Measurements from ENCODE around the gene SHISA9. TPM values are rescaled to one million over a fixed set of nuclear protein-coding genes. Genes with fewer than 3 reads are reported as not detected.
A peak's percentile ranks its signal among the peaks of the same experiment; 100 is the strongest.

The SHISA9 gene
- total RNA-seq, 1 experiment from 2014 or later, result not detected

DNA sequence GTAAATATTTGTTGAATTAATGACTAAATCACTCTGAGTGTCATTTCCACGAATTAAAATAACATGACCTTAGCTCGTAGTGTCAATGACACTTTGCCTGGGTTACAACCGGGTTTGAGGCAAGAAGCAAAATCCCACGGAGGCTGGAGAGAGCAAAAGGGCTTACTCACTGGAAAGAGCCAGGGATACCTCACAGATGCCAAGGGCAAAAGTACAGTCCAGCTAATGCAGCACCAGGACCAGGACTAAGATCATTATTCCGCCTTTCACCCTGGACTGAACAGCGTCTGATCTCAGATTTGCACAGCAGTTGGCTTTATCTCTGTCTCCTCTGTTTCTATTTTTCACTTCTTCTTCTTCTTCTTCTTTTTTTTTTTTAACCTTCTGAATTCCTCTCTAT is 175.5 kb downstream of the SHISA9 start:
- H3K79me2 ChIP-seq (ENCODE audit: low read length), result no peaks in the 10 kb centered on the region
- no peak overlapping the region for H3K4me3 ChIP-seq (ENCODE audit: low read length)
- H3K9ac ChIP-seq (ENCODE audit: low read length), result no peak overlapping the region
- H3K4me1 ChIP-seq (ENCODE audit: low read length), result no peaks in the 10 kb centered on the region
- H3K36me3 ChIP-seq (ENCODE audit: insufficient read depth, low read length), result no peaks in the 10 kb centered on the region
- H3K4me2 ChIP-seq (ENCODE audit: low read depth, low read length, poor library complexity, severe bottlenecking), result no peak overlapping the region
- H3K27me3 ChIP-seq (ENCODE audit: low read length), result no peaks in the 10 kb centered on the region
- no peak overlapping the region for H2AFZ ChIP-seq (ENCODE audit: low read length)
- no peaks in the 10 kb centered on the region for H3K9me3 ChIP-seq (ENCODE audit: low read length)
- no peak overlapping the region for H3K27ac ChIP-seq (ENCODE audit: low read length)
- no peaks in the 10 kb centered on the region for H4K20me1 ChIP-seq (ENCODE audit: insufficient read depth, low read depth, low read length)
- no peak for DNase-seq
- H3K9me2 ChIP-seq (replicated peaks; ENCODE audit: insufficient read depth, low read length), result no peaks in the 10 kb centered on the region

DNA sequence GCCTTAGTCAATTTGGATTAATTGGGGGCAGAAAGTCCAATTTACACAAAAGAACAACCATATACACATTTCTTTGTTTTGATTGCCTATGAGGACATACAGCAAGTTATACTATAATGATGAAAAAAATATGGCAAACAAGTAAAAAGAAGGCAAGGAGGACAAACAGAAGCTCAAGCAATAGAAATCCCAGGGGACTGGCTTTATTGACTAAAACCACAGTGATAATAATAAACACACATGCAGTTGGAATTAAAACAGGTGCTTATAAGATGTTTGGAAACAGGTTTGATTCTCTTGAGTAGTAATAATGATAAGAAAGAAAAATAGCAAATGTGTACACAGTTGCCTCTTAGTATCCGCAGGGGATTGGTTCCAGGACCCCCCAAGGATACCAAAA is 176.4 kb downstream of the SHISA9 start:
- Histone ChIP-seq H3K36me3 (ENCODE audit: insufficient read depth, low read length) (no peaks in the 10 kb centered on the region), H3K27me3 (ENCODE audit: low read length) (no peaks in the 10 kb centered on the region), H3K9ac (ENCODE audit: low read length) (no peak overlapping the region), H4K20me1 (ENCODE audit: insufficient read depth, low read depth, low read length) (no peaks in the 10 kb centered on the region), H3K4me1 (ENCODE audit: low read length) (no peaks in the 10 kb centered on the region), H3K79me2 (ENCODE audit: low read length) (no peaks in the 10 kb centered on the region), H3K4me3 (ENCODE audit: low read length) (no peak overlapping the region), H2AFZ (ENCODE audit: low read length) (no peak overlapping the region), H3K4me2 (ENCODE audit: low read depth, low read length, poor library complexity, severe bottlenecking) (no peak overlapping the region), H3K9me2 (replicated peaks; ENCODE audit: insufficient read depth, low read length) (no peaks in the 10 kb centered on the region), H3K27ac (ENCODE audit: low read length) (no peak overlapping the region), H3K9me3 (ENCODE audit: low read length) (no peaks in the 10 kb centered on the region)
- DNase-seq, result no peak

DNA sequence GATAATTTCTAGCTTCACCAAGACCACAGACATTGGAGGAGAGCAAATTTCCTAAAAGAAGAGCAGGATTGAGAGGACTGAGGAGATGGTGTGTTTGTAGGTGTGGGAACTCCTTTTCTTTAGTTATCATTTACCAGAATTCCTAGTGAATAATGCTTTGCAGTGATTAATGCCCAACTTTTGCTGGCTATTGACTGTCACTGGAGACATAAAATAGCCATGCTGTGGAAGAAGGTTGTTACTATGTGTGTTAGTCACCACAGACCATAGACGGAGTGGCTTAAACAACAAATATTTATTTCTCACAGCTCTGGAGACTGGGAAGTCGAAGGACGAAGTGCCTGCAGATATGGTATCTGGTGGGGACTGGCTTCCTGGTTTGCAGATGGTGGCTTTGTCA is 179.1 kb downstream of the SHISA9 start:
- Histone ChIP-seq H3K9me3 (ENCODE audit: low read length) (no peaks in the 10 kb centered on the region), H3K36me3 (ENCODE audit: insufficient read depth, low read length) (no peaks in the 10 kb centered on the region), H4K20me1 (ENCODE audit: insufficient read depth, low read depth, low read length) (no peaks in the 10 kb centered on the region), H2AFZ (ENCODE audit: low read length) (no peak overlapping the region), H3K79me2 (ENCODE audit: low read length) (no peaks in the 10 kb centered on the region), H3K4me2 (ENCODE audit: low read depth, low read length, poor library complexity, severe bottlenecking) (no peak overlapping the region), H3K4me3 (ENCODE audit: low read length) (no peak overlapping the region), H3K9ac (ENCODE audit: low read length) (no peak overlapping the region), H3K9me2 (replicated peaks; ENCODE audit: insufficient read depth, low read length) (no peaks in the 10 kb centered on the region), H3K27me3 (ENCODE audit: low read length) (no peaks in the 10 kb centered on the region), H3K27ac (ENCODE audit: low read length) (no peak overlapping the region), H3K4me1 (ENCODE audit: low read length) (no peaks in the 10 kb centered on the region)
- peak; percentile 25 for DNase-seq

DNA sequence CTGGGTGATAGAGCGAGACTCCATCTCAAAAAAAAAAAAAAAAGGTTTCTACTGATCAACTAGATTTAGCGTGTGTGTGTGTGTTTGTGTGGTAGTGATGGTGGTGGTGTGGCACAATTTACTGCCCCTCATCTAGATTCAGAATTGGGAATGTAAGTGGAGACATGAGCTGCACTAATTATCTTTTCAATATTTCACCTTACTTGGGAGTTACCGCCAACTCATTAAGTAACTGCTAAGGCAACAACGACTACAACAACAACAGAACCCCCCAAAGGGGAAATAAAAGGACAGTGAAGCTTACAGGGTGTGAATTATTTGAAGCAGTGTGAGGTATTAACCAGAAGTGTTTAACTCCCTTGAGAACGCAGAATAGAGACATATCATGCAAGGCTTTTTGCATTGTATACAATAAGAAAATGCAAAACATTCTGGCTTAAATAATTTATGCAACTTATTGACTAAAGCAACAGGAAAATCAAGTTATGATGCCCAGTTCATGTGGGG is 180.5 kb downstream of the SHISA9 start:
- Histone ChIP-seq H3K4me1 (ENCODE audit: low read length) (no peaks in the 10 kb centered on the region), H4K20me1 (ENCODE audit: insufficient read depth, low read depth, low read length) (no peaks in the 10 kb centered on the region), H3K9me3 (ENCODE audit: low read length) (no peaks in the 10 kb centered on the region), H3K27ac (ENCODE audit: low read length) (no peak overlapping the region), H3K36me3 (ENCODE audit: insufficient read depth, low read length) (no peaks in the 10 kb centered on the region), H3K9ac (ENCODE audit: low read length) (no peak overlapping the region), H3K79me2 (ENCODE audit: low read length) (no peaks in the 10 kb centered on the region), H3K27me3 (ENCODE audit: low read length) (no peaks in the 10 kb centered on the region), H3K4me2 (ENCODE audit: low read depth, low read length, poor library complexity, severe bottlenecking) (no peak overlapping the region), H2AFZ (ENCODE audit: low read length) (no peak overlapping the region), H3K4me3 (ENCODE audit: low read length) (no peak overlapping the region), H3K9me2 (replicated peaks; ENCODE audit: insufficient read depth, low read length) (no peaks in the 10 kb centered on the region)
- no peak for DNase-seq

DNA sequence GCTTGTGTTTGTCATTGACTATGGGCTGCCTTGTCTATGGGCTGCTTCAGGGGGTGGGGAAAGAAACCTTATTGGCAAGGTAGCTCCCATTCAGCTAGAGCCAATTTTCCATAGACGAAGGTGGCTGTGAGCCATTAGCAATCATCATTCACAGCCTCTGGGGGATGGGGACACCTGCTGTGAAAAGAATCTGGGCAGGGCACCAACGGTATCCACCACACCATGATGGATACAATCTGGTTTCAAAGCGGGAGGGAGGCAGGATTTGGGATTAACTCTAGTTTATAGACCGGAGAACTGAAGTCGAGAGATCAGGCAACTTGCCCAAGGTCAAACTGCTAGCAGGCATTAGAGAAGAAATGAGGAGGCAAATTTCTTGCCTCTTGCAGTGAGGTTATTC is 182.3 kb downstream of the SHISA9 start:
- Histone ChIP-seq H3K27ac (ENCODE audit: low read length) (no peak overlapping the region), H3K36me3 (ENCODE audit: insufficient read depth, low read length) (no peaks in the 10 kb centered on the region), H3K9ac (ENCODE audit: low read length) (no peak overlapping the region), H3K4me1 (ENCODE audit: low read length) (no peaks in the 10 kb centered on the region), H3K27me3 (ENCODE audit: low read length) (no peaks in the 10 kb centered on the region), H3K9me2 (replicated peaks; ENCODE audit: insufficient read depth, low read length) (no peaks in the 10 kb centered on the region), H4K20me1 (ENCODE audit: insufficient read depth, low read depth, low read length) (no peaks in the 10 kb centered on the region), H3K4me2 (ENCODE audit: low read depth, low read length, poor library complexity, severe bottlenecking) (no peak overlapping the region), H3K4me3 (ENCODE audit: low read length) (no peak overlapping the region), H2AFZ (ENCODE audit: low read length) (no peak overlapping the region), H3K79me2 (ENCODE audit: low read length) (no peaks in the 10 kb centered on the region), H3K9me3 (ENCODE audit: low read length) (no peaks in the 10 kb centered on the region)
- DNase-seq, result no peak

DNA sequence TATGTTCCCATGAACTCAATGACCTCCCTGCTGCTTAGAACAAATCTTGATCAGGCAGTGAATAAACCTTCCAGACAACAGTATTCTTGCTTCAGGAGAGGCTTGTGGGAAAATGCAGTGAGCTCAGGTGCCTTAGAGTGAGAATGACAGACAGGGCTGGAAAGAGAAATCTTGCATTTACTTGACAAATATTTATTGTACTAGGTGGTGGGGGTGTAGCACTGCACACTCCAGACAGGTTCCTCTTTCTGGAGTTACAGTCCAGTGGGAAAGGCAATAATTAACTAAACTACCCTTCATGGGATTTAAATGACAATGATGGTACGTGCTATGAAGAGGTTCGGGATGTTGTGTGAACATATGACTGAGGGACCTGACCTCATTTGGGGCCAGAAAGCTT is 182.9 kb downstream of the SHISA9 start:
- Histone ChIP-seq H3K4me1 (ENCODE audit: low read length) (no peaks in the 10 kb centered on the region), H3K27me3 (ENCODE audit: low read length) (no peaks in the 10 kb centered on the region), H3K79me2 (ENCODE audit: low read length) (no peaks in the 10 kb centered on the region), H4K20me1 (ENCODE audit: insufficient read depth, low read depth, low read length) (no peaks in the 10 kb centered on the region), H3K4me2 (ENCODE audit: low read depth, low read length, poor library complexity, severe bottlenecking) (no peak overlapping the region), H3K27ac (ENCODE audit: low read length) (no peak overlapping the region), H3K4me3 (ENCODE audit: low read length) (no peak overlapping the region), H3K9me3 (ENCODE audit: low read length) (no peaks in the 10 kb centered on the region), H3K36me3 (ENCODE audit: insufficient read depth, low read length) (no peaks in the 10 kb centered on the region), H3K9me2 (replicated peaks; ENCODE audit: insufficient read depth, low read length) (no peaks in the 10 kb centered on the region), H2AFZ (ENCODE audit: low read length) (no peak overlapping the region), H3K9ac (ENCODE audit: low read length) (no peak overlapping the region)
- DNase-seq, result no peak

DNA sequence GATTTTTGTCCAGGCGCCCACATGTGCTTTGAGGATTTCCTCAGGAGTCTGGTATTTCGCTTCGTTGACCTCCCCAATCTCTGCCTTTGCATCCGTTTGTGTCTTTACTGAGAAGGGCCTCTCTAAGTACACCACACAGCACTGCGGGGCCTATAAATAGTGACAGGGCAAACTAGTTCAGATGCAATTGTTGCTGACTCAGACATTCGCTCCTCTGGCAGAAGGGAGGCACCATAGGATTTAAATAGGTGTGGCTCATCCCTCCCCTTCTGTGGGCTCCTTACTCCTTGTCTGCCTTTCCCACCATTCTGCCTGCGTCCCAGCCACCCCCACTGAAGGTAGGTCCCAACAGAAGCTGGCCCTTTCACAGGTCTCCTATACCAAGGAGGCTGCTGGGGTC is 192.3 kb downstream of the SHISA9 start:
- no peak for DNase-seq
- Histone ChIP-seq H3K9ac (ENCODE audit: low read length) (no peak overlapping the region), H3K9me3 (ENCODE audit: low read length) (no peaks in the 10 kb centered on the region; the same call in 1 of the 2 replicates), H2AFZ (ENCODE audit: low read length) (no peak overlapping the region), H3K79me2 (ENCODE audit: low read length) (no peaks in the 10 kb centered on the region), H3K27ac (ENCODE audit: low read length) (no peak overlapping the region), H3K4me3 (ENCODE audit: low read length) (no peak overlapping the region), H3K36me3 (ENCODE audit: insufficient read depth, low read length) (no peaks in the 10 kb centered on the region), H3K4me2 (ENCODE audit: low read depth, low read length, poor library complexity, severe bottlenecking) (no peak overlapping the region), H3K9me2 (replicated peaks; ENCODE audit: insufficient read depth, low read length) (no peaks in the 10 kb centered on the region), H3K27me3 (ENCODE audit: low read length) (no peaks in the 10 kb centered on the region), H3K4me1 (ENCODE audit: low read length) (no peaks in the 10 kb centered on the region), H4K20me1 (ENCODE audit: insufficient read depth, low read depth, low read length) (no peaks in the 10 kb centered on the region)

DNA sequence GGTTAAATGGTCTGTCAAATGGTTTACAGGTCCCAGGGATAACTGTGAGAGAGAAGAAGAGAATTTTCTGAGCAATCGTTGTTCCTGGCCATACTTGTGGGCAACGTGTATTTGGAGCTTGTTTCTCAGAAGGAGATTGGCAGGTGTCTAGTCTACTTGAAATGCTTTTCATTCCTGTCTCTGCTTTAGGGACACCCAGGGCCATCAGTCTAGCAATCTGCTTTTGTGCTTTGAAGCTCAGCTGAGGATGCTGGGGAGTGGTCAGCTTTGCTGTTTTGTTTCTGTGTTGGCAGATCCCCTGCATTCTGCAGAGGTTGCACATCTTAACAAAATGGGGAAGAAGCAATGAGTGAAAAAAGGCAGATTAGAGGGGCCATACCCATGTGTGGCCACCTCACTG is 193.7 kb downstream of the SHISA9 start:
- H3K9me2 ChIP-seq (replicated peaks; ENCODE audit: insufficient read depth, low read length), result no peaks in the 10 kb centered on the region
- no peak overlapping the region for H3K9ac ChIP-seq (ENCODE audit: low read length)
- no peak overlapping the region for H3K4me2 ChIP-seq (ENCODE audit: low read depth, low read length, poor library complexity, severe bottlenecking)
- no peak overlapping the region for H3K4me3 ChIP-seq (ENCODE audit: low read length)
- H4K20me1 ChIP-seq (ENCODE audit: insufficient read depth, low read depth, low read length), result no peaks in the 10 kb centered on the region
- H3K36me3 ChIP-seq (ENCODE audit: insufficient read depth, low read length), result no peaks in the 10 kb centered on the region
- H3K79me2 ChIP-seq (ENCODE audit: low read length), result no peaks in the 10 kb centered on the region
- no peak overlapping the region for H3K27ac ChIP-seq (ENCODE audit: low read length)
- no peaks in the 10 kb centered on the region; the same call in 1 of the 2 replicates for H3K9me3 ChIP-seq (ENCODE audit: low read length)
- H3K4me1 ChIP-seq (ENCODE audit: low read length), result no peaks in the 10 kb centered on the region
- H3K27me3 ChIP-seq (ENCODE audit: low read length), result no peaks in the 10 kb centered on the region
- H2AFZ ChIP-seq (ENCODE audit: low read length), result no peak overlapping the region
- DNase-seq, result no peak

DNA sequence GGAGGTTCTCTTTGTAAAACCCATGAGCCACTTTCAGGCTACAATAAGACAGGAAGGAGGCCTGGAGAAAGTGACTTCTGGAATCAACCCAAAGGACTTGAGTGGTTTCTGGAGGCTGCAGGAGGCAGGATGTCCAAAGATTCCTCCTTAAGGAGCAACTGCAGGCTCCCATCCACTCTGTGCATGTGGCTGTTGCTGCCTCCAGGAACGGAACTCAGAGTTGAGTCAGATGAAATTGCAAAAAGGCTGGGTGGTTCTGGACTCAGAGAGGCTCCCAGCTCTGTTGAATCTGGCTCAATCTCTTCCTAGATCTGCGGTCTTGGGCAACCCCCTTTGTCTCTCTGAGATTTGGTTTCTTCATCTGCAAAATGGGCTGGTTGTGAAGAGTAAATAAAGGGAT is 197.1 kb downstream of the SHISA9 start:
- H2AFZ ChIP-seq (ENCODE audit: low read length), result no peak overlapping the region
- H3K79me2 ChIP-seq (ENCODE audit: low read length), result no peaks in the 10 kb centered on the region
- H3K4me1 ChIP-seq (ENCODE audit: low read length), result no peaks in the 10 kb centered on the region
- no peaks in the 10 kb centered on the region for H4K20me1 ChIP-seq (ENCODE audit: insufficient read depth, low read depth, low read length)
- no peak for DNase-seq
- no peak overlapping the region for H3K4me3 ChIP-seq (ENCODE audit: low read length)
- H3K36me3 ChIP-seq (ENCODE audit: insufficient read depth, low read length), result no peaks in the 10 kb centered on the region
- no peaks in the 10 kb centered on the region for H3K9me2 ChIP-seq (replicated peaks; ENCODE audit: insufficient read depth, low read length)
- H3K9ac ChIP-seq (ENCODE audit: low read length), result no peak overlapping the region
- no peaks in the 10 kb centered on the region; the same call in 1 of the 2 replicates for H3K9me3 ChIP-seq (ENCODE audit: low read length)
- no peak overlapping the region for H3K4me2 ChIP-seq (ENCODE audit: low read depth, low read length, poor library complexity, severe bottlenecking)
- no peak overlapping the region for H3K27ac ChIP-seq (ENCODE audit: low read length)
- no peaks in the 10 kb centered on the region for H3K27me3 ChIP-seq (ENCODE audit: low read length)

Measured in Karpas-422 (cell line).